ENCODE data around the gene TXLNB. TPM values are rescaled to one million over a fixed set of nuclear protein-coding genes. Genes with fewer than 3 reads are reported as not detected.

The TXLNB gene
- total RNA-seq, 1 experiment from 2014 or later, result 0.07 TPM

- no peak for TF ChIP-seq CTCF (IDR thresholded peaks at IDR 0.05; ENCODE audit: unreplicated experiment)
- intact Hi-C loops (cut with micrococcal nuclease; ENCODE audit: unreplicated experiment), result no loop called here
- Mint-ChIP-seq H3K36me3 (ENCODE audit: insufficient read depth, unreplicated experiment) (no peaks in the 10 kb centered on the region), H3K9me3 (ENCODE audit: low read depth, unreplicated experiment) (no peaks in the 10 kb centered on the region), H3K27me3 (ENCODE audit: unreplicated experiment) (no peaks in the 10 kb centered on the region), H3K27ac (ENCODE audit: unreplicated experiment) (no peak overlapping the region), H3K4me3 (ENCODE audit: low read depth, unreplicated experiment) (no peak overlapping the region), H3K4me1 (ENCODE audit: low read depth, unreplicated experiment) (no peaks in the 10 kb centered on the region)
- no peak for DNase-seq
- no TSS peak for BruUV-seq (replicated peaks)
- CTCF ChIA-PET, result no interaction called here
These were observed 28.3 kb upstream of the TXLNB start for GRCh38 chr6:139320081-139320480.

- intact Hi-C loops (cut with micrococcal nuclease; ENCODE audit: unreplicated experiment), result no loop called here
- CTCF ChIA-PET, result no interaction called here
- no peaks in the 10 kb centered on the region for H3K9me3 Mint-ChIP-seq (ENCODE audit: low read depth, unreplicated experiment)
- H3K4me3 Mint-ChIP-seq (ENCODE audit: low read depth, unreplicated experiment), result no peak overlapping the region
- no peak overlapping the region for H3K27ac Mint-ChIP-seq (ENCODE audit: unreplicated experiment)
- no peaks in the 10 kb centered on the region for H3K27me3 Mint-ChIP-seq (ENCODE audit: unreplicated experiment)
- no peak for DNase-seq
- no peak for TF ChIP-seq CTCF (IDR thresholded peaks at IDR 0.05; ENCODE audit: unreplicated experiment)
- no peaks in the 10 kb centered on the region for H3K36me3 Mint-ChIP-seq (ENCODE audit: insufficient read depth, unreplicated experiment)
- no TSS peak for BruUV-seq (replicated peaks)
- H3K4me1 Mint-ChIP-seq (ENCODE audit: low read depth, unreplicated experiment), result no peaks in the 10 kb centered on the region
These were observed 25.0 kb upstream of the TXLNB start for GRCh38 chr6:139316622-139317317.

- Mint-ChIP-seq H3K36me3 (ENCODE audit: insufficient read depth, unreplicated experiment) (no peaks in the 10 kb centered on the region), H3K9me3 (ENCODE audit: low read depth, unreplicated experiment) (no peaks in the 10 kb centered on the region), H3K4me3 (ENCODE audit: low read depth, unreplicated experiment) (no peak overlapping the region), H3K27me3 (ENCODE audit: unreplicated experiment) (no peaks in the 10 kb centered on the region), H3K27ac (ENCODE audit: unreplicated experiment) (no peak overlapping the region), H3K4me1 (ENCODE audit: low read depth, unreplicated experiment) (no peaks in the 10 kb centered on the region)
- BruUV-seq (replicated peaks), result no TSS peak
- intact Hi-C loops (cut with micrococcal nuclease; ENCODE audit: unreplicated experiment), result no loop called here
- CTCF ChIA-PET, result no interaction called here
- no peak for DNase-seq
- TF ChIP-seq CTCF (IDR thresholded peaks at IDR 0.05; ENCODE audit: unreplicated experiment), result no peak
These were observed 22.2 kb upstream of the TXLNB start for GRCh38 chr6:139313784-139314545.

- H3K27me3 Mint-ChIP-seq (ENCODE audit: unreplicated experiment), result no peaks in the 10 kb centered on the region
- no peak for TF ChIP-seq CTCF (IDR thresholded peaks at IDR 0.05; ENCODE audit: unreplicated experiment)
- no peaks in the 10 kb centered on the region for H3K9me3 Mint-ChIP-seq (ENCODE audit: low read depth, unreplicated experiment)
- no peaks in the 10 kb centered on the region for H3K4me1 Mint-ChIP-seq (ENCODE audit: low read depth, unreplicated experiment)
- no peaks in the 10 kb centered on the region for H3K36me3 Mint-ChIP-seq (ENCODE audit: insufficient read depth, unreplicated experiment)
- no peak overlapping the region for H3K27ac Mint-ChIP-seq (ENCODE audit: unreplicated experiment)
- CTCF ChIA-PET, result interaction anchor here (0.6 kb wide), 1 partner anchor 33 kb away, joined by 4 read pairs; no protein-coding TSS in a partner anchor
- DNase-seq, result no peak
- BruUV-seq (replicated peaks), result no TSS peak
- intact Hi-C loops (cut with micrococcal nuclease; ENCODE audit: unreplicated experiment), result no loop called here
- no peak overlapping the region for H3K4me3 Mint-ChIP-seq (ENCODE audit: low read depth, unreplicated experiment)
These were observed 21.4 kb upstream of the TXLNB start for GRCh38 chr6:139313229-139313628.
